Frontal cortex (tissue), 4 donors: ENCODE measurements around the gene SNU13. TPM values are rescaled to one million over a fixed set of nuclear protein-coding genes. Genes with fewer than 3 reads are reported as not detected.
A peak's percentile ranks its signal among the peaks of the same experiment; 100 is the strongest.
"Not testable (repeated sequence)": the region's sequence is repeated elsewhere in the genome, so short reads cannot be mapped to it uniquely, and the experiment has no call there.

Source experiments
- DNase-seq, 2 donors: peaks; one replicate each; pipeline ENCODE4 v3.0.0; 2012; ENCODE audit warnings: low spot score in 2 of 2
- FAIRE-seq: peaks from 2 replicates; lab custom pipeline; 2012; peaks lifted over from hg19 to GRCh38; lab: Jason Lieb, UNC
- total RNA-seq: library from RNA; depleted of rRNA; stranded (reverse); fragments of >200 nt; gene quantifications from one replicate; pipeline ENCODE4 v1.2.3, GENCODE V29; 2014
- donor health status: control.
- donor health status: control.
- donor health status: control.

The SNU13 gene
- 74.6 TPM for total RNA-seq

GRCh38 chr22:41688365-41689211 is at the start of gene SNU13:
SNU13 (minus strand) TSS chr22:41688867; CDS start chr22:41688796, 71 bp downstream.
- DNase-seq (peak; percentile 77 to 93), FAIRE-seq (no peak)

- not testable (repeated sequence) for FAIRE-seq, DNase-seq
Measured at GRCh38 chr22:41733241-41733640, 44.6 kb upstream of the SNU13 start.

- DNase-seq (no peak), FAIRE-seq (no peak)
Measured at GRCh38 chr22:41732096-41732772, 43.6 kb upstream of the SNU13 start.

- DNase-seq (no peak), FAIRE-seq (no peak)
Measured at GRCh38 chr22:41731609-41732008, 42.9 kb upstream of the SNU13 start.

- FAIRE-seq (no peak), DNase-seq (no peak)
Measured at GRCh38 chr22:41725510-41726110, 36.9 kb upstream of the SNU13 start.

GRCh38 chr22:41722496-41722895 is 33.8 kb upstream of the SNU13 start:
- no peak for DNase-seq
- no peak for FAIRE-seq

GRCh38 chr22:41713004-41713403 is 24.3 kb upstream of the SNU13 start:
- FAIRE-seq (no peak), DNase-seq (no peak)

- FAIRE-seq (no peak), DNase-seq (no peak)
Measured at GRCh38 chr22:41709341-41709740, 20.7 kb upstream of the SNU13 start.

GRCh38 chr22:41702763-41703162 is 14.1 kb upstream of the SNU13 start:
- no peak for DNase-seq
- FAIRE-seq, result no peak

- FAIRE-seq, result no peak
- DNase-seq, result no peak
Measured at GRCh38 chr22:41700108-41700364, 11.4 kb upstream of the SNU13 start.

- no peak for FAIRE-seq
- DNase-seq, result peak; percentile 85 to 90
Measured at GRCh38 chr22:41699264-41700107, 10.8 kb upstream of the SNU13 start, which contains the start of gene MEI1. MEI1 (plus strand) TSS chr22:41699503; CDS start chr22:41699539, 36 bp downstream.

- FAIRE-seq, result no peak
Measured at GRCh38 chr22:41697126-41697775, 8.6 kb upstream of the SNU13 start.

GRCh38 chr22:41696703-41697102 is 8.0 kb upstream of the SNU13 start:
- no peak for DNase-seq
- no peak for FAIRE-seq

More at GRCh38 chr22:41697126-41697775, 8.6 kb upstream of the SNU13 start:
- DNase-seq, result peak; percentile 74 to 87

- no peak for DNase-seq
- FAIRE-seq, result no peak
Measured at GRCh38 chr22:41695211-41695610, 6.5 kb upstream of the SNU13 start.

GRCh38 chr22:41690476-41690875 is 1.8 kb upstream of the SNU13 start:
- no peak for DNase-seq
- no peak for FAIRE-seq

GRCh38 chr22:41687901-41688364 is 734 bp downstream of the SNU13 start:
- no peak for DNase-seq
- no peak for FAIRE-seq

- DNase-seq, FAIRE-seq: not testable (repeated sequence)
Measured at GRCh38 chr22:41686890-41687289, 1.8 kb downstream of the SNU13 start.

- DNase-seq, result no peak
- no peak for FAIRE-seq
Measured at GRCh38 chr22:41684194-41684593, 4.5 kb downstream of the SNU13 start.

GRCh38 chr22:41683616-41684015 is 5.1 kb downstream of the SNU13 start:
- FAIRE-seq, result no peak
- DNase-seq, result no peak
